Pulmonary artery endothelial cell (primary cell): ENCODE measurements around the gene DUSP28. TPM values are rescaled to one million over a fixed set of nuclear protein-coding genes. Genes with fewer than 3 reads are reported as not detected.
A peak's percentile ranks its signal among the peaks of the same experiment; 100 is the strongest.

Source experiments
- DNase-seq: peaks from one replicate; pipeline ENCODE4 v3.0.0-alpha.2; 2011; ENCODE audit warnings: low read depth, low spot score
- total RNA-seq: library from RNA; depleted of rRNA; stranded (reverse); fragments of >200 nt; gene quantifications from 2 replicates; pipeline ENCODE4 v1.2.3, GENCODE V29; 2014

DUSP28 gene
- total RNA-seq, 1 donor from 2014 or later: 1.8 TPM

GRCh38 chr2:240585681-240586197 lies 25.6 kb downstream of the DUSP28 start:
- DNase-seq: no peak

GRCh38 chr2:240586198-240586918 lies 26.2 kb downstream of the DUSP28 start, which contains the start of gene CAPN10:
CAPN10 (plus strand) TSS chr2:240586734; CDS start chr2:240586912, 178 bp downstream.
- DNase-seq: peak; percentile 81

- no peak for DNase-seq
Observed at GRCh38 chr2:240586919-240587800, 27.0 kb downstream of the DUSP28 start.

DNA sequence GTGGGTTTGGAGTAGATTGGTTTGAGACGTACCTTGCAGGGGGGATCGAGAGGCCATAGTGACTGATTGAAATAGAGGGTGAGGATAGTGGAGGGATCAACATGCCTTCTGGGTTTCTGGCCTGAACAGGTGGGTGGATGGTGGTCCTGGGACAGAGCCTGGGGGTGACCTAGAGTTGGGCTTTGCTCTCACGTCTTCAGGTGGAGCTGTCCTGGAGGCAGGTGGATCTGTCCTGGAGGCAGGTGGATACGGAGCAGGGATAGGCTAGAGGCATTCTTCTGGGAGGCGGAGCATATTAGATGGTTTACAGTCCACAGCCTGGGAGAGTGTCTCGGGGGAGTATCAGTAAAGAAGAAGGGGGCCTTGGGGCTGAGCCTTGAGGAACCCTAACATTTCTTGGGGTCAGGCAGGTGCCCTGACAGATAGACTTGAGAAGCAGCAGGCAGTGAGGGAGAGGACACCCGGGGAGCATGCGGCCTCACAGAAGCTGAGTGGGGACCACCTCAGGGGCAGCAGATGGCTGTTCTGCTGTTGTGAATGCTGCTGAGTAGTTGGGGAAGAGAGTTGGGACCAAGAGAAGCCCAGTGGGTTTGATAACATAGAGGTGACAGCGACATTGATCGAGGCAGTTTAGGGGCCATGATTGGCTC lies 28.0 kb downstream of the DUSP28 start:
- no peak for DNase-seq

- DNase-seq: no peak
Observed at GRCh38 chr2:240588669-240589068, 28.5 kb downstream of the DUSP28 start.

GRCh38 chr2:240589375-240589774 lies 29.2 kb downstream of the DUSP28 start:
- DNase-seq: no peak

GRCh38 chr2:240589850-240590525 lies 29.8 kb downstream of the DUSP28 start:
- DNase-seq: no peak

DNA sequence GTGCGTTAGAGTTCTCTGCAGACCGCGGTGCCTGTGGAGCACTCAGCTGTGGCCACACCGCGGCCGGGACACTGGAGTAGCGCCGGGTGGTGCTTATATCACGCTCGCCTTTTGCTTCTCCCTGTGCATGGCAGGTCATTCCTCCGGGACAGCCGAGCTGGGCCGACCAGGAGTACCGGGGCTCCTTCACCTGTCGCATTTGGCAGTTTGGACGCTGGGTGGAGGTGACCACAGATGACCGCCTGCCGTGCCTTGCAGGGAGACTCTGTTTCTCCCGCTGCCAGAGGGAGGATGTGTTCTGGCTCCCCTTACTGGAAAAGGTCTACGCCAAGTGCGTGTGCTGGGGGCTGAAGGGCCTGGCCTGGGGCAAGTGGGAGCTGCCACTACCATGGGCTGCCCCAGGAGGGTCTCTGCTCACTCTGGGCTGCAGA lies 30.5 kb downstream of the DUSP28 start:
- DNase-seq: no peak

DNA sequence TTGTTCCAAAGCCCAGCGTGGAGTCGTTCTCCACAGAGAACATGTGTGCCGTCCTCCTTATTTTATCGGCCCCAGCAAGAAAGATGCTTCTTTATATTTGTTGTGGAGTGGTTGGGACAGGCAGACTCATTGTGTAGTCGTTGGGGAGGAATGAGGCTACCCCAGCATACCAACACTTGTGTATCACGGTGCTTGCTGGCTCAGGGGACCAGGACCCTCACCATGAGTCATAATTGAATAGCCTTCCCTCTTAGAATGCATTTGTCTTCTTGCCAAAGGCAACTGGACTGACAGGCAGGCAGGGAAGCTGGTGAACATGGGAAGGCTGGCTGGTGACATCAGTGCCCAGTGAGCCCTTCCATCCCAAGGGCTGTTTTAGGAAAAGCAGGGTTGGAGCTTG lies 31.1 kb downstream of the DUSP28 start:
- DNase-seq: no peak

DNA sequence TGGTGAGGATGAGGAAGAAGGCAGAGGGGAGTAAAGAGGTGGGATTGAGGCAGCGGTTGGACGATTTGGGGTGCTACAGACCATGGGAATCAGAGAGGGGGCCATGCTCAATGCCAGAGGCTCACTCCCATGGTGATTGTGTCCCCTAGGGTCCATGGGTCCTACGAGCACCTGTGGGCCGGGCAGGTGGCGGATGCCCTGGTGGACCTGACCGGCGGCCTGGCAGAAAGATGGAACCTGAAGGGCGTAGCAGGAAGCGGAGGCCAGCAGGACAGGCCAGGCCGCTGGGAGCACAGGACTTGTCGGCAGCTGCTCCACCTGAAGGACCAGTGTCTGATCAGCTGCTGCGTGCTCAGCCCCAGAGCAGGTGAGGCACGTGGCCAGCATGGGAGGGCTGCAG lies 31.6 kb downstream of the DUSP28 start:
- no peak for DNase-seq

DNA sequence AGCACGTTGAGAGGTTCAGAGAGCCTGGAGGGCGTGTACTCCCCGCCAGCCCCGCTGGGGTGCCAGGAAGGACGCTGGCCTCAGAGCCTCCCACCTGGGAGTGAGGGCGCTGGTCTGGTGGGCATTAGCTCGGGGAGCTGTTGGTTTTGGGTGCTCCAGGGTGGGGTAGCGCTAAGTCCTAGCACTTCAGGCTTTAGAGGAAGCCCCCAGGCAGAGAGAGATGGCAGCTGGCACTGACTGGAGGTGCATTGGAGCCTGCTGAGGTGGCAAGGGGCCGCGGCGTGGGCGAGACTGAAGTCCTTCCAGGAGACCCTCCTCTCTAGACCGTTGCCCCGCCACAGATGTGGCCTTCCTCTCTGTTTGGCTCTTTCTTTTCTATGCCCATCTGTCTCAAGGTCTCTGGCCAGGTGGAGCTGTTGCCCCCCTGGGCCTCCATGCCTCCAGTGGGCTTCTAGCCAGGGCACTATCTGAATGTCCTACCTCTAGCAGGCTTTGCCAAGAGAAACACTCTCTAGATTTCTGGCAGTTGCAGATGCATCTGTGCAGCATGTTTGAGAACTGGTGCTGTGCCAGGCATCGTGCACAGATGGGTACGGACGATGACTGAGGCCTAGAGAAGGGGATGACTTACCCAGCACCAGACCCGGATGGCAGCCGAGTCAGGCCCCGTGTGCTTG lies 33.0 kb downstream of the DUSP28 start:
- DNase-seq: no peak

DNA sequence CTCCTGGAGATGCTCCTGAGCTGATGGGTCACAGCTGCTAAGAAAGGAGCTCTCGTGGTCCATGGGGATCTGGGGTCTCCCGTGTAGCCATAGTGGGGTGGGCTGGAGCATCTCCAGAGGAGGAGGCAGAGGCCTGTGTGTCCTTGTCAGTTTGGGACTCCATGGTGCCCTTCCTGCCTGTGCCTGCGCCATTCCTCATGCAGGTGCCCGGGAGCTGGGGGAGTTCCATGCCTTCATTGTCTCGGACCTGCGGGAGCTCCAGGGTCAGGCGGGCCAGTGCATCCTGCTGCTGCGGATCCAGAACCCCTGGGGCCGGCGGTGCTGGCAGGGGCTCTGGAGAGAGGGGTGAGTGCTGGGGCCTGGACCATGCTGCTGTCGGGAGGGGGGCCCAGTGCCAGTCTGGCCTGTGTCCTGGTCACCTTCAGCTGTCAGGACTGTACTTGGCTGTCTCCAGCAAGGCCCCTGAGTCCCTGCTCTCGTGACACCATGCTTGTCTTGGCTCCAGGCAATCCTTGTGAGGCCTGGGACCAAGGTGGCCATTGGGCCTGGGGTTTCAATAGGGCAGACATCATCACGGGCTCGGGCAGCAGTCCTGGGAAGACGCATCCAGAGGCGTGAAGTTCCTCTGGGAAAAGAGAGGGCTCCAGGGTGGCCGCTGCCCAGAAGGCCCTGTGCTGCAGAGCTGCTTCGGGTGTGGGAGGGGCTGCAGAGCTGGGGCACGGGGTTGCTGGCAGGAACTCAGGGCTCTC lies 33.7 kb downstream of the DUSP28 start:
- no peak for DNase-seq

- DNase-seq: no peak
Observed at GRCh38 chr2:240594511-240595380, 34.6 kb downstream of the DUSP28 start.

- DNase-seq: no peak
Observed at GRCh38 chr2:240595381-240596079, 35.4 kb downstream of the DUSP28 start.

GRCh38 chr2:240596080-240596460 lies 35.9 kb downstream of the DUSP28 start:
- DNase-seq: no peak

DNA sequence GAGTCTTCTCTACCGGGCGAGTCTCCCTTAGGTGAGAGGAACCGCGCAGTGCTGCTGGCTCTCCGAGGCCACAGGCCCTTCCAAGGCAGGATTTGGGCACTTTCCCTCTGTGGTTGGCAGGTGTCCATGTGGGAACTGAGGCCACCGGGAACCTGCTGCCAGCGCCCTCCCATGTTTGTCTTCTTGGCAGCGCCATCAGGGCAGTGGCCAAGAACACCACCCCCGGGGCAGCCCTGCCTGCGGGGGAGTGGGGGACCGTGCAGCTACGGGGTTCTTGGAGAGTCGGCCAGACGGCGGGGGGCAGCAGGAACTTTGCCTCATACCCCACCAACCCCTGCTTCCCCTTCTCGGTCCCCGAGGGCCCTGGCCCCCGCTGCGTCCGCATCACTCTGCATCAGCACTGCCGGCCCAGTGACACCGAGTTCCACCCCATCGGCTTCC lies 36.4 kb downstream of the DUSP28 start:
- DNase-seq: no peak

DNA sequence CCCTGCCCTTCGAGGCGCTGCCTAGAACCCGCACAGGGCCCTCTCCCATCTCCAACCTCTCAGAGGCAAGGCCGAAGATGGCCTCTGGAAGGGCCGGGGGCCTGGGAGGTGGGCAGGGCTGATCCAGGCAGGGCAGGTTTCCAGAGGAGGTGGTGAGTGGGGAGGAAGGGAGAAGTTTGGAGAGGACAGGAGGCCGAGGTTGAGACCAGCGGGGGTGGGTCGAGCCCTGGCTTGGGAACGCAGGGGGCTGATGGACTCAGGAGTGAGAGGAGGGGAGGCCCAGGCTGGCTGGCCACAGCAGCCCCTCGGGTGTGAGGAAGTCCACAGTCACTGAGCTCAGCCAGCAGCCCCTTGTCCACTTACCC lies 36.9 kb downstream of the DUSP28 start:
- no peak for DNase-seq

DNA sequence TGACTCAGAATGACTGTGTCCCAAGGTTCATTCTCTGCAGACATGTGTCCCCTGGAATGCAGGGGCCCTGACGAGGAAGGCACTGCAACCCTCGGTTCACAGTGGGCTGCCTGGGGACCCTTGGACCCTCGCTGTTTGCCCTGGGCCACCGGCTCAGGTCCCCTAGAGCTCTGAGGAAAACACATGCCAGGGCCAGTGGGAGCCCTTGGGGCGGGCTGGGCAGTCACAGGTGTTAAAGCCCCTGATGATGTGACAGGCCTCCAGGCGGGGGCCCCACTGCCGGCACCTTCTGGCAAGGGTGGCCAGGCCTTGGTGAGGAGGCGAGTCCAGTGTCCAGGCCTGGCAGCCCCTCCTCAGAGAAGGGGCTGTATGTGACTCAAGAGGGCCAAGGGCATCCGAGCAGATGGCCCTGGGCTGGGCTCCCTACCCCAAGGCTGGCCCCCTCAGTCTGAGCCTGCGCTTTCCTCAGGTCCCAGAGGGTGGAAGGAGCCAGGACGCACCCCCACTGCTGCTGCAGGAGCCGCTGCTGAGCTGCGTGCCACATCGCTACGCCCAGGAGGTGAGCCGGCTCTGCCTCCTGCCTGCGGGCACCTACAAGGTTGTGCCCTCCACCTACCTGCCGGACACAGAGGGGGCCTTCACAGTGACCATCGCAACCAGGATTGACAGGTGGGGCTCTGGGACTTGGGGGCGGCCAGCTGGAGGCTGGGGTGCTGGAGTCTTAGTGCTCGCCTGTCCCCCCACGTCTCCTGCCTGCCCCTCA lies 37.4 kb downstream of the DUSP28 start:
- DNase-seq: no peak
